GM12892 (cell line): ENCODE measurements around the gene HCN2.

Source experiments
- DNase-seq: peaks from one replicate; pipeline ENCODE4 v3.0.0; 2011; ENCODE audit not compliant: insufficient read length
- FAIRE-seq: peaks from 2 replicates; lab custom pipeline; 2011; peaks lifted over from hg19 to GRCh38; lab: Jason Lieb, UNC
- POLR2A ChIP-seq: IDR thresholded peaks from 2 replicates; pipeline ENCODE4 v1.6.1; 2011; ENCODE audit warnings: low read depth, low read length, control low read depth
- POLR2AphosphoS5 ChIP-seq: IDR thresholded peaks from 2 replicates; pipeline ENCODE4 v1.6.1; 2011; ENCODE audit warnings: low read depth, low read length, control low read depth
- TAF1 ChIP-seq: IDR thresholded peaks from 2 replicates; pipeline ENCODE4 v1.6.1; 2011; ENCODE audit warnings: low read depth, mild to moderate bottlenecking, control low read depth, low read length, borderline replicate concordance

The HCN2 gene

DNA sequence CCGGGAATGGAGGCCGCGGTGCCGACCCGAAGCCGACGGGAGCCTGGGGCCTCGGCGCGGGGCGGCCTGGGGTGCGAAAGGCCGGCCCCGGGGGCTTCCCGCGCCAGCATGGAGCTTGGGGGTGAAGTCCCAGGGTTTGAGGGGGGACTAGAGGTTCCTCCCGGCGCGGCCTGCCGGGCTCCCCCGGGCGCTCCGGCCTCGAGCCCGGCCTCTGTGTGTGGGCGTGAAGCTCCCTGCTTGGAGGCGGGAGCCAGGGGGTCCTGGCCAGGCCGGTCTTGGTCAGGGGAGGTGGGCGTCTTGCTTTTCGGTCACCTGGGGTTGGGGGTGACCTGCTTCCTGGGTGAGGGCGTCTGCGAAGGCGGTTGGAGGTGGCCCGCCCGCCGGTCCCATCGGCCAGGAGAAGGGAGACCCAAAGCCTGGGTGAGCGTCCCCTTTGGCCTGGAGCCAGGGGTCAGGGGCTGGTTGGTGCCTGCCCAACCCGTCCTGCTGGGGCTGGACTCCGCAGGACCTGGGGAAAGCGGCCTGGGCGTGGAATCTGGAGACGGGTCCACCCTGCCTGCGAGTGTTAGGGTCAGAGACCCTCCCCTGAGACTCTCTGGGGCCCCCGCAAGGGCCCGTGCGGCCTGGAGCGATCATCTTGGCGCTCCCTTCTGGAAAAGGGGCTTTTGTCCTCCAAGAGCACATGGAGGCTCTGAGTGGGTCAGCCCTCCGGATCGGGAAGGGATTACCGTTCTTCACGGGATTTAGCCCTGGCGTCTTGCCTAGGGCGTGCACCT lies 16.8 kb upstream of the HCN2 start:
- FAIRE-seq (no peak), DNase-seq (no peak)
- no peak for TF ChIP-seq TAF1

GRCh38 chr19:573519-573825 lies 16.2 kb upstream of the HCN2 start:
- DNase-seq, result no peak
- no peak for TF ChIP-seq POLR2A
- TF ChIP-seq POLR2AphosphoS5, result no peak
- no peak for TF ChIP-seq TAF1
- FAIRE-seq, result peak; percentile 82

- DNase-seq (no peak), FAIRE-seq (peak; percentile 73)
- TF ChIP-seq POLR2AphosphoS5 (no peak), TAF1 (peak; percentile 29; the same call in 1 of the 2 replicates)
Measured at GRCh38 chr19:574658-575526, 14.8 kb upstream of the HCN2 start.

DNA sequence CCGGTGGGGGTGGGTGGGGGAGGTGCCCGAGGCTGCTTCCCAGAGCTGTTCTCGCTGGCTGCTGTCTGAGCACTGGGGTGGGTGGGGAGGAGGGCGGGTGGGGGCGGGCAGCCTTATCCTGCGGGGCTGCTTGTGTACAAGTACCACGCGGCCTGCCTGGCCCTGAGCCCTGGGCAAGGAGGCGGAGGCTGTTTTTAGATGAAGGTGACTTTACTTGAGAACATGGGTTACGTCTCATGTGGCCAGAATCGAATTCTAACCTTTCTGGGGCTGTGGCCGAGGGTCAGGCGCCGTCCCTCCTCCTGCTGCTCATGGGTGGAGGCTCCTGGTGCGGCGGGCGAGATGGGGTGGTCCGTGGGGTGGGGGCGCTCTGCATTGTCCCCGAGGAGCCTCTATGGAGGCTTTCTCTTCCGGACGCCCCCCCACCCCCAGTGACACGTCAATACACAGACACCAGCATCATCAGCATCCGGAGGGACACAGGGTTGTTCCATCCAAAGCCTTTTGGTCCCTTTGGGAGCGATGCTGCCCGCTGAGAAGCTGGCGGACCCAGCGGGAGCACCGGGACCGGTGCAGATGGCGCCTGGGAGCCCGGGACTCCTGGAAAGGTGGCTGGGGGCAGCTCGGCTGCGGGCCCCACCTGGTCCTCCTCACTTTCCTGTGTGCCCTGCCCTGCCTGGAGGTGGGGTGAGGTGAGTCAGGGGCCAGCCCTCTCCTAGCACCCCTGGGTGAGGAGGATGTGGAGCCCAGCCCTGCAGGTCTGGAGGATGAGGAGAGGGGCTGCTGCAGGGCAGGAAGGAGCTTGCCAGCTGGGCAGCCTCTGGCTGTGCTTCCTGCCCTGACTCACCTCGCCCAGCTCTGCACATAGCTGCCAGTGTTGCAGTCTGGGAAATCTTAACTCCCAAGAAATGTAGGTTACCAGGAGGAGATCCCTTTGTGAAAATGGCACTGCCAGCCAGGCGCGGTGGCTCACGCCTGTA lies 13.9 kb upstream of the HCN2 start:
- DNase-seq (no peak), FAIRE-seq (no peak)
- TF ChIP-seq POLR2A (no peak), TAF1 (no peak), POLR2AphosphoS5 (no peak)

- TF ChIP-seq TAF1 (no peak), POLR2AphosphoS5 (no peak), POLR2A (no peak)
- no peak for FAIRE-seq
- DNase-seq, result no peak
Measured at GRCh38 chr19:576768-577438, 12.8 kb upstream of the HCN2 start.

DNA sequence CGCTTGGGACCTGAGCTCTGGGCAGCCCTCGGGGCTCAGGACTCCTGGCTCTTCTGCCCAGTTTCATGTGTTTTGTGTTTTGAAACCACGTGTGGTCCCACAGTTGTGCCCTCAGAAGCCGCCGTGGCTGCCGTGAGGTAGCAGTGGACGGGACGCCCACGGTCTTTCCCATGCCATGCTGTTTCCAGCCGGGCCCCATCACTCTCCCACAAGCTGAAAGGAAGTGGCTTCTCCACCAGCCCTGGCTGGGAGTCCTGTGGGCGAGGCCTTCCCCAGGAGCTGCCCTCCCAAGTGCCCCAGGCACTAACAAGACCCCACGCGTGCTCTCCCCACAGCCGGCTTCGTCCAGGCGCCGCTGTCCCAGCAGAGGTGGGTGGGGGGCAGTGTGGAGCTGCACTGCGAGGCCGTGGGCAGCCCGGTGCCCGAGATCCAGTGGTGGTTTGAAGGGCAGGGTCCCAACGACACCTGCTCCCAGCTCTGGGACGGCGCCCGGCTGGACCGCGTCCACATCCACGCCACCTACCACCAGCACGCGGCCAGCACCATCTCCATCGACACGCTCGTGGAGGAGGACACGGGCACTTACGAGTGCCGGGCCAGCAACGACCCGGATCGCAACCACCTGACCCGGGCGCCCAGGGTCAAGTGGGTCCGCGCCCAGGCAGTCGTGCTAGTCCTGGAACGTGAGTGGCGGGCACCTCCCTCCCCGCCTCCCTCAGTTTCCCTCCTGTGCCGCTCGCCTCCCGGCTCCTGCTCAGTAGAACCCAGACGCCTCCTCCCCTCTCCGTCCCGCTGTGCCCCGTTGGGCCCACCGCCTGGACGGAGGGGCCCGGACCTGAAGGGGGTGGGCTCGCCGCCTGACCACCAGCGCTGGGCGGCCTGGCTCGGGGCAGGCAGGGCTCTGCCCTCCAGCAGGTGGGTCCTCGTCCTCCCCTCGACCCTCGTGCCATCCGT lies 12.0 kb upstream of the HCN2 start:
- no peak for DNase-seq
- FAIRE-seq, result no peak
- TF ChIP-seq POLR2A (no peak), POLR2AphosphoS5 (no peak), TAF1 (no peak)

GRCh38 chr19:579111-579841 lies 10.4 kb upstream of the HCN2 start:
- FAIRE-seq, result no peak
- no peak for TF ChIP-seq POLR2AphosphoS5
- no peak for TF ChIP-seq POLR2A
- no peak for TF ChIP-seq TAF1
- DNase-seq, result no peak

GRCh38 chr19:579842-580155 lies 9.9 kb upstream of the HCN2 start:
- no peak for TF ChIP-seq TAF1
- no peak for TF ChIP-seq POLR2AphosphoS5

GRCh38 chr19:580274-580835 lies 9.3 kb upstream of the HCN2 start:
- no peak for FAIRE-seq
- TF ChIP-seq POLR2A, result no peak
- DNase-seq, result no peak

More at GRCh38 chr19:579842-580155, 9.9 kb upstream of the HCN2 start:
- no peak for FAIRE-seq
- DNase-seq, result no peak
